Lung (tissue), 12 donors: ENCODE data around the gene AMIGO3. TPM values are rescaled to one million over a fixed set of nuclear protein-coding genes. Genes with fewer than 3 reads are reported as not detected.

Source experiments
- ATAC-seq: fragments of 200-7000 bp; cut with Tn5 transposase; one replicate; pipeline ENCODE4 v1.9.1; 2020; ENCODE audit warnings: moderate number of reproducible peaks; ENCODE audit not compliant: insufficient read depth, low FRiP score
- DNase-seq, 3 donors: peaks; one replicate each; pipeline ENCODE4 v3.0.0-alpha.2; 2013 to 2017
- H3K27ac ChIP-seq, 2 donors: one replicate each; pipeline ENCODE4 v1.5.1; 2013; ENCODE audit warnings: mild to moderate bottlenecking in 2 of 2, moderate library complexity in 2 of 2, control low read depth in 1 of 2, inconsistent platforms in 1 of 2, low read depth in 1 of 2, low read length in 1 of 2
- H3K27me3 ChIP-seq, 3 donors: one replicate each; pipeline ENCODE4 v1.5.1; 2013; ENCODE audit warnings: low read length in 2 of 3; ENCODE audit not compliant: control insufficient read depth in 3 of 3, insufficient read depth in 3 of 3
- H3K36me3 ChIP-seq, 4 donors: one replicate each; pipeline ENCODE4 v1.5.1; 2013; ENCODE audit warnings: low read length in 4 of 4, mild to moderate bottlenecking in 1 of 4, moderate library complexity in 1 of 4; ENCODE audit not compliant: control insufficient read depth in 4 of 4, insufficient read depth in 4 of 4
- H3K4me1 ChIP-seq, 5 donors: one replicate each; pipeline ENCODE4 v1.5.1; 2013; ENCODE audit warnings: low read length in 5 of 5, mild to moderate bottlenecking in 2 of 5, moderate library complexity in 1 of 5; ENCODE audit not compliant: control insufficient read depth in 5 of 5, insufficient read depth in 5 of 5
- H3K4me3 ChIP-seq: one replicate; pipeline ENCODE4 v1.5.1; 2013; ENCODE audit warnings: mild to moderate bottlenecking, control low read depth, moderate library complexity
- H3K9ac ChIP-seq, 2 donors: one replicate each; pipeline ENCODE4 v1.5.1; 2013; ENCODE audit warnings: low read length in 2 of 2, control low read depth in 1 of 2; ENCODE audit not compliant: insufficient read depth in 1 of 2
- H3K9me3 ChIP-seq, 4 donors: one replicate each; pipeline ENCODE4 v1.5.1; 2013; ENCODE audit warnings: low read length in 3 of 4, mild to moderate bottlenecking in 1 of 4, moderate library complexity in 1 of 4; ENCODE audit not compliant: control insufficient read depth in 4 of 4, insufficient read depth in 3 of 4
- WGBS, 2 donors: extraction: QIAGEN DNeasy Blood & Tissue Kit; methylation state at CpG; one replicate each; pipeline ENCODE4 v1.1.7; 2013; 5-methylcytosine and 5-hydroxymethylcytosine counted together
- polyA plus RNA-seq, 2 donors: library from polyadenylated mRNA; stranded (reverse); fragments of 200-250 nt; gene quantifications; one replicate each; pipeline ENCODE4 v1.2.1, GENCODE V29; 2013
- total RNA-seq, 2 donors: library from RNA; depleted of rRNA in 1 of 2; stranded (reverse); fragments of >200 nt in 1 of 2; gene quantifications; one replicate each; pipeline ENCODE4 v1.2.1, GENCODE V29; 2014 to 2021
- TF ChIP-seq, protein P1 (sequence below): IDR thresholded peaks from 2 replicates; pipeline ENCODE4 v1.5.1; 2012; ENCODE audit warnings: mild to moderate bottlenecking; ENCODE audit errors: control extremely low read depth, extremely low read depth
- donor health status: control.
- donor health status: control.
- donor health status: Bipolar disorder and iron deficiency.
- donor health status: healthy.
- donor health status: DM: yes; HTN: yes; CAD: no.

Gene AMIGO3
- total and polyA plus RNA-seq, 4 donors: 0.25 to 0.63 (median 0.51) TPM; not detected in 1

DNA sequence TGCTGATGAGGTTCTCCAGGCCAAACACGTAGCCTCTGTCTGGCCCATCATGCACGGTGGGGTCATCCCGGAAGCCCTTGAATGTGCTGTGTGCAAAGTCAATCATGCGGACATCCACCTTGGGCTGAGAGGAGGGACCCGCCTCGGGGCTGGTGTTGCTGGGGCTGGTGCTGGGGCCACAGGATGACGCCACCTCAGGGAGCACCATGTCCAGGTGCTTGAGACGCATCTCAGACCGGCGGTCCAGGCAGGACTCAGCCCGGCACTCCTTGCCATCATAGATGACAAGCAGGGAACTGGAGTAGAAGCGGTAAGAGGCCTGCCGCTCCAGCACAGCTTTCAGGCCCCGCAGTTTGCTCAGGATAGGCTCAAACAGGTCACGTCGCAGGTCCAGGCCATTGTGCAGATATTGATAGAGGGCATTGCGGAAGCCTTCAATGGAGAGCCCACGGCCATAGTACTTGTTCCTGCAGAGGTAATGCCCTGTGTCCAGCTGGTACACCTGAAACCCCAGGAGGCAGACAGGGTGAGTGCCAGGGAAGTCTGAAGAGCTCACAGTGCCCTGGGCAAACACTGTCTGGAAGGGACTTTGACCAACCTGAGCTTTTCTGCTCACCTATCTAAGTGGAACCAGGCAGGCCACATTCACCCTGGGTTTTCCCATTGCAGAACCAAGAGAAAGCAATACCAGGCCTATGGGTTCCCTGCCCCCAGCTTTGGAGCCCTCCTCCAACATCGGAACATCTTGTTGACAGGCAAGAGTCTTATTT is 7.9 kb upstream of the AMIGO3 start:
- no peak for ATAC-seq
- 91 to 97% methylated on average over 19 of the region's 19 CpGs for WGBS, 2 donors
- Histone ChIP-seq H3K36me3 (peaks cover 7 to 34% (median 31%) of the 10 kb centered on the region in 4 donors), H3K9ac (no peak overlapping the region), H3K27me3 (no peaks in the 10 kb centered on the region), H3K4me3 (no peak overlapping the region), H3K4me1 (peaks cover 0 to 19% (median 7%) of the 10 kb centered on the region in 5 donors), H3K27ac (no peak overlapping the region), H3K9me3 (no peaks in the 10 kb centered on the region)
- TF ChIP-seq, protein P1, sequence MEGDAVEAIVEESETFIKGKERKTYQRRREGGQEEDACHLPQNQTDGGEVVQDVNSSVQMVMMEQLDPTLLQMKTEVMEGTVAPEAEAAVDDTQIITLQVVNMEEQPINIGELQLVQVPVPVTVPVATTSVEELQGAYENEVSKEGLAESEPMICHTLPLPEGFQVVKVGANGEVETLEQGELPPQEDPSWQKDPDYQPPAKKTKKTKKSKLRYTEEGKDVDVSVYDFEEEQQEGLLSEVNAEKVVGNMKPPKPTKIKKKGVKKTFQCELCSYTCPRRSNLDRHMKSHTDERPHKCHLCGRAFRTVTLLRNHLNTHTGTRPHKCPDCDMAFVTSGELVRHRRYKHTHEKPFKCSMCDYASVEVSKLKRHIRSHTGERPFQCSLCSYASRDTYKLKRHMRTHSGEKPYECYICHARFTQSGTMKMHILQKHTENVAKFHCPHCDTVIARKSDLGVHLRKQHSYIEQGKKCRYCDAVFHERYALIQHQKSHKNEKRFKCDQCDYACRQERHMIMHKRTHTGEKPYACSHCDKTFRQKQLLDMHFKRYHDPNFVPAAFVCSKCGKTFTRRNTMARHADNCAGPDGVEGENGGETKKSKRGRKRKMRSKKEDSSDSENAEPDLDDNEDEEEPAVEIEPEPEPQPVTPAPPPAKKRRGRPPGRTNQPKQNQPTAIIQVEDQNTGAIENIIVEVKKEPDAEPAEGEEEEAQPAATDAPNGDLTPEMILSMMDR: no peak
- DNase-seq: no peak

GRCh38 chr3:49725906-49726681 is 6.6 kb upstream of the AMIGO3 start:
- Histone ChIP-seq H3K9me3 (no peaks in the 10 kb centered on the region), H3K36me3 (peaks cover 7 to 38% (median 32%) of the 10 kb centered on the region in 4 donors), H3K4me3 (no peak overlapping the region), H3K27me3 (no peaks in the 10 kb centered on the region), H3K27ac (no peak overlapping the region), H3K4me1 (peaks cover 0 to 20% (median 7%) of the 10 kb centered on the region in 5 donors), H3K9ac (no peak overlapping the region)
- 83 to 90% methylated on average over 11 of the region's 11 CpGs for WGBS, 2 donors
- no peak for ATAC-seq
- no peak for DNase-seq
- TF ChIP-seq, protein P1: no peak

DNA sequence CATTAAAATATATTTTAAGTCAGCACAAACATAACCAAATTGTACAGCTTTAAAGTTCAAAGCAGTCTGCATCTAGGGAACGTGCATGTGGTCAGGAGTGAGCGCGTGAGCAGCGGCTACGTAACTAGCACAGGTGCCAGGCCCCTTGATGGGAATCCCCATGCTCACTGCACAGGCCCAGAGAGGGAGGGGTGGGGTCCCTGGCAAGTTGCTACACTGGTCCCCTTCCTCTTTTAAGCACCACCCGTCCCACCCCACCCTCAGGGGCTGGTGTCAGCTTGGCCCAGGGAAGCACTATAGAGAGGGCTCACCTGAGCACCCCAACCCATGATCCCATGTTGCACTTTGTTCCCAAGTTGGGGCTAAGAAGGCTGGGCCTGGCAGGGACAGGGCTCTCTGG is 5.1 kb upstream of the AMIGO3 start:
- ATAC-seq (no peak), DNase-seq (no peak)
- peak overlapping the region; percentile 36 for H3K4me3 ChIP-seq
- H3K4me1 ChIP-seq: peaks cover 0 to 20% (median 7%) of the 10 kb centered on the region in 5 donors
- no peaks in the 10 kb centered on the region for H3K27me3 ChIP-seq
- peaks cover 7 to 39% (median 33%) of the 10 kb centered on the region in 4 donors for H3K36me3 ChIP-seq
- H3K9me3 ChIP-seq: no peaks in the 10 kb centered on the region
- 25 to 28% methylated on average over 6 of the region's 6 CpGs for WGBS, 2 donors
- peak overlapping the region; percentile 2 to 56 for H3K9ac ChIP-seq
- H3K27ac ChIP-seq: peak overlapping the region; percentile 58 to 92
- TF ChIP-seq, protein P1: no peak
